Measurements from ENCODE around the gene CSTF1. TPM values are rescaled to one million over a fixed set of nuclear protein-coding genes. Genes with fewer than 3 reads are reported as not detected.

Gene CSTF1
- total and polyA plus RNA-seq, 2 of the 8 experiments (the other 6 are each of a cell fraction or from before 2014, with no cell fraction given) = 59.4 to 83.5 TPM

DNA sequence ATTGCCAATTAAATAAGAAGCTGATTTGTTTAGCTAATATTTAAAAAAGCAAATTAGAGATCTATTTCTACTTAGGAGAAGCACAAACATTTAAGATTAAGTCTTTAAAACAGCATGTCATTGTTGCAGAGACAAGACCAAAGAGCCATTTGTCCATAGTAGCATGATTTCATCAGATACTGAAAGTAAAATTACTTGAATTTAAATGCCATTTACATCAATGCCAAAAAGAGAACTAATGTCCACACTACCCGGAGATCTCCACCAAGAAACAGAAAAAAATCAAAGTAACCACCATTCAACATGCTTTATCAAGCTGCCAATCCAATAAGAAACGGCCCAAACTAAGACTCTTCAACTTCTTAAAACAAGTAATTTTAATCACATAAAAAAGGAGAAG, 16.1 kb upstream of the CSTF1 start:
- H2AFZ ChIP-seq (ENCODE audit: low read length) = no peak overlapping the region
- no peak overlapping the region for H2BK12ac ChIP-seq (ENCODE audit: low read depth, low read length)
- DNase-seq (ENCODE audit: low read depth in 1 of 2, low spot score in 2 of 2) = no peak
- peaks cover 0 to 8% of the 10 kb centered on the region in 2 experiments for H4K20me1 ChIP-seq (replicated peaks in 1 of 2; ENCODE audit: control insufficient read depth in 1 of 2, insufficient read depth in 2 of 2, low read length in 2 of 2)
- no peak overlapping the region for H3K4me3 ChIP-seq (ENCODE audit: extremely low read depth in 1 of 4, insufficient read depth in 2 of 4, low read depth in 3 of 4, low read length in 4 of 4)
- no peak overlapping the region for H2AK5ac ChIP-seq (ENCODE audit: low read depth, low read length)
- H3K79me2 ChIP-seq (ENCODE audit: control insufficient read depth in 1 of 2, insufficient read depth in 2 of 2, low read length in 2 of 2) = peaks cover 0 to 55% of the 10 kb centered on the region in 2 experiments; a peak in 2 of 4 replicates
- ChIA-PET POLR2A (ENCODE audit: partially characterized antibody) (interaction anchor here (1.6 kb wide), 1 partner anchor 15 kb away, joined by 6 read pairs; the partner anchor contains the start of genes AURKA and CSTF1), CTCF (ENCODE audit: partially characterized antibody) (no interaction called here)
- H2BK120ac ChIP-seq (replicated peaks; ENCODE audit: low read depth, low read length) = no peak overlapping the region
- no peak overlapping the region for H3K14ac ChIP-seq (ENCODE audit: insufficient read length)
- H4K91ac ChIP-seq (replicated peaks; ENCODE audit: insufficient read length, low read length) = no peak overlapping the region
- H3K4me2 ChIP-seq (ENCODE audit: insufficient read depth in 1 of 2, low read depth in 2 of 2, low read length in 2 of 2) = no peak overlapping the region
- H3K27me3 ChIP-seq (replicated peaks in 1 of 4; ENCODE audit: control insufficient read depth in 3 of 4, extremely low read depth in 1 of 4, insufficient read depth in 3 of 4, low read length in 3 of 4) = no peaks in the 10 kb centered on the region
- no peak overlapping the region for H2BK5ac ChIP-seq (ENCODE audit: low read depth, low read length)
- no peaks in the 10 kb centered on the region for H3K23me2 ChIP-seq (ENCODE audit: low read depth, low read length)
- TF ChIP-seq TAF7 (optimal IDR thresholded peaks at IDR 0.05; ENCODE audit: borderline replicate concordance, low read depth, low read length) = no peak
- TF ChIP-seq CHD2 (IDR thresholded peaks at IDR 0.05; ENCODE audit: low read length) = no peak
- no peak for TF ChIP-seq TCF12 (IDR thresholded peaks at IDR 0.05; ENCODE audit: low read depth, low read length)
- TF ChIP-seq, protein P1, sequence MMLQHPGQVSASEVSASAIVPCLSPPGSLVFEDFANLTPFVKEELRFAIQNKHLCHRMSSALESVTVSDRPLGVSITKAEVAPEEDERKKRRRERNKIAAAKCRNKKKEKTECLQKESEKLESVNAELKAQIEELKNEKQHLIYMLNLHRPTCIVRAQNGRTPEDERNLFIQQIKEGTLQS (IDR thresholded peaks at IDR 0.05; ENCODE audit: insufficient read depth, low read depth, low read length) = no peak
- TF ChIP-seq FOSL1 (IDR thresholded peaks at IDR 0.05; ENCODE audit: insufficient read depth, low read depth, low read length) = no peak
- TF ChIP-seq PHF8 (conservative IDR thresholded peaks at IDR 0.05; ENCODE audit: low read depth, low read length) = no peak
- TF ChIP-seq GABPA (IDR thresholded peaks at IDR 0.05; ENCODE audit: borderline replicate concordance, insufficient read depth, low read length) = no peak
- no peak for TF ChIP-seq CEBPB (IDR thresholded peaks at IDR 0.05; ENCODE audit: low read depth, low read length)
- TF ChIP-seq HDAC6 (IDR thresholded peaks at IDR 0.05; ENCODE audit: low read depth, low read length) = no peak
- no peak for TF ChIP-seq EZH2 (IDR thresholded peaks at IDR 0.05; ENCODE audit: low read depth, low read length, severe bottlenecking)
- TF ChIP-seq ASH2L (IDR thresholded peaks at IDR 0.05; ENCODE audit: low read length) = no peak
- no peak for TF ChIP-seq RFX5 (IDR thresholded peaks at IDR 0.05; ENCODE audit: borderline replicate concordance, low read depth, low read length)
- TF ChIP-seq POLR2AphosphoS5 (IDR thresholded peaks at IDR 0.05; ENCODE audit: low read depth, low read length) = no peak
- TF ChIP-seq JUN (IDR thresholded peaks at IDR 0.05; ENCODE audit: low read depth, low read length) = no peak
- no peak for TF ChIP-seq YY1 (IDR thresholded peaks at IDR 0.05; ENCODE audit: low read depth, low read length)
- no peak for FAIRE-seq
- no peak overlapping the region for H3K56ac ChIP-seq (replicated peaks; ENCODE audit: insufficient read length, low read depth, low read length)
- H4K8ac ChIP-seq (ENCODE audit: extremely low read depth, insufficient read depth, low read length) = no peak overlapping the region
- H3K23ac ChIP-seq (ENCODE audit: insufficient read length) = no peak overlapping the region
- H3K27ac ChIP-seq (ENCODE audit: low read depth, low read length) = no peak overlapping the region
- H2BK20ac ChIP-seq (ENCODE audit: low read length) = no peak overlapping the region
- no peak overlapping the region for H3K18ac ChIP-seq (ENCODE audit: extremely low read depth, low read length)
- WGBS, 2 experiments (ENCODE audit: extremely low coverage in 1 of 2, insufficient coverage in 1 of 2, insufficient read length in 1 of 2, insufficient replicate concordance in 2 of 2, low coverage in 1 of 2, low lambda C conversion rate in 2 of 2, missing lambda C conversion rate in 1 of 2) = 85% methylated on average over 2 of the region's 2 CpGs; no CpG with 5 or more reads in 1 of the 2 experiments
- H3K9ac ChIP-seq (replicated peaks in 1 of 4; ENCODE audit: extremely low read depth in 1 of 4, low read depth in 3 of 4, low read length in 3 of 4) = no peak overlapping the region
- H3K9me3 ChIP-seq (ENCODE audit: insufficient read depth in 2 of 2, low read depth in 1 of 2, low read length in 1 of 2) = no peaks in the 10 kb centered on the region
- H3K4ac ChIP-seq (replicated peaks; ENCODE audit: insufficient read length, low read depth, low read length) = no peak overlapping the region
- no peaks in the 10 kb centered on the region for H3K4me1 ChIP-seq (replicated peaks in 1 of 4; ENCODE audit: control insufficient read depth in 3 of 4, insufficient read depth in 4 of 4, low read length in 3 of 4)
- peaks cover 2% of the 10 kb centered on the region; the same call in 1 of the 2 replicates for H3K79me1 ChIP-seq (ENCODE audit: low read depth, low read length)
- H4K5ac ChIP-seq (ENCODE audit: insufficient read length, low read depth, low read length) = no peak overlapping the region
- peaks cover 25 to 77% (median 60%) of the 10 kb centered on the region in 4 experiments for H3K36me3 ChIP-seq (ENCODE audit: control insufficient read depth in 2 of 4, insufficient read depth in 4 of 4, low read length in 3 of 4)
- no peak overlapping the region for H2BK15ac ChIP-seq (ENCODE audit: low read length)
